Epithelial cell of esophagus (primary cell): ENCODE data around the gene PEX6.
A peak's percentile ranks its signal among the peaks of the same experiment; 100 is the strongest.

Experiments
- DNase-seq: peaks from one replicate; pipeline ENCODE4 v3.0.0; 2010; ENCODE audit warnings: low read depth
- H3K4me3 ChIP-seq: 2 replicates; pipeline ENCODE4 v1.5.1; 2011; ENCODE audit warnings: mild to moderate bottlenecking, low read length, control low read depth
- TF ChIP-seq, protein P1 (sequence below): IDR thresholded peaks from 2 replicates; pipeline ENCODE4 v1.5.1; 2011; ENCODE audit warnings: low read depth, mild to moderate bottlenecking, low read length, control low read depth, inconsistent platforms; ENCODE audit not compliant: insufficient read depth; ENCODE audit errors: missing control alignments

The PEX6 gene, protein sequence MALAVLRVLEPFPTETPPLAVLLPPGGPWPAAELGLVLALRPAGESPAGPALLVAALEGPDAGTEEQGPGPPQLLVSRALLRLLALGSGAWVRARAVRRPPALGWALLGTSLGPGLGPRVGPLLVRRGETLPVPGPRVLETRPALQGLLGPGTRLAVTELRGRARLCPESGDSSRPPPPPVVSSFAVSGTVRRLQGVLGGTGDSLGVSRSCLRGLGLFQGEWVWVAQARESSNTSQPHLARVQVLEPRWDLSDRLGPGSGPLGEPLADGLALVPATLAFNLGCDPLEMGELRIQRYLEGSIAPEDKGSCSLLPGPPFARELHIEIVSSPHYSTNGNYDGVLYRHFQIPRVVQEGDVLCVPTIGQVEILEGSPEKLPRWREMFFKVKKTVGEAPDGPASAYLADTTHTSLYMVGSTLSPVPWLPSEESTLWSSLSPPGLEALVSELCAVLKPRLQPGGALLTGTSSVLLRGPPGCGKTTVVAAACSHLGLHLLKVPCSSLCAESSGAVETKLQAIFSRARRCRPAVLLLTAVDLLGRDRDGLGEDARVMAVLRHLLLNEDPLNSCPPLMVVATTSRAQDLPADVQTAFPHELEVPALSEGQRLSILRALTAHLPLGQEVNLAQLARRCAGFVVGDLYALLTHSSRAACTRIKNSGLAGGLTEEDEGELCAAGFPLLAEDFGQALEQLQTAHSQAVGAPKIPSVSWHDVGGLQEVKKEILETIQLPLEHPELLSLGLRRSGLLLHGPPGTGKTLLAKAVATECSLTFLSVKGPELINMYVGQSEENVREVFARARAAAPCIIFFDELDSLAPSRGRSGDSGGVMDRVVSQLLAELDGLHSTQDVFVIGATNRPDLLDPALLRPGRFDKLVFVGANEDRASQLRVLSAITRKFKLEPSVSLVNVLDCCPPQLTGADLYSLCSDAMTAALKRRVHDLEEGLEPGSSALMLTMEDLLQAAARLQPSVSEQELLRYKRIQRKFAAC

DNA sequence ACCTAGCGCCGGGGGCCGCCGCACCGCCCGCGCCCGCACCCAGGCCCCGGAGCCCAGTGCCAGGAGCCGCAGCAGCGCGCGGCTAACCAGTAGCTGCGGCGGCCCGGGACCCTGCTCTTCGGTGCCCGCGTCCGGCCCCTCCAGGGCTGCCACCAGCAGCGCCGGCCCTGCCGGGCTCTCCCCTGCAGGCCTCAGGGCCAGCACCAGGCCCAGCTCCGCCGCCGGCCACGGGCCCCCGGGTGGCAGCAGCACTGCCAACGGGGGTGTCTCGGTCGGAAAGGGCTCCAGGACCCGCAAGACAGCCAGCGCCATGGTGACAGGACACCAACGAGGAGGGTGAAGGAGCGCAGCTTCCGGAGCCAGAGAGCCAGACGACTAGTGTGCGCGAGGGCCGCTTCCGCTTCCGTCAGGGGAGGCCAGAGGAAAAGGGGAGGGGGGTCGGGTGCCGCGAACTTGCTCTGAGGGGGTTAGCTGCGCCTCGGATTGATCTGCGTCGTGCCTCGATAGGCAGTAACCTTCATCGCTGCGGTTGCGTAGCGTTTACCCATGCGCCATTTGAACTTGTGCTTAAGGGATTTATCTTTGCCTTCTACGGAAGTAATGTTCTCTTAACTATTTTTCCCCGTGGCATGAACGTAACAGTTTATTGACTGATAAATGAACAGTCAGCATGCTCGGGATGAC lies at the start of gene PEX6:
TSS of gene PEX6 (minus strand) at position 343 of the 684 bp plus-strand sequence. CDS start at position 312, 31 bp downstream.
- TF ChIP-seq, protein P1, sequence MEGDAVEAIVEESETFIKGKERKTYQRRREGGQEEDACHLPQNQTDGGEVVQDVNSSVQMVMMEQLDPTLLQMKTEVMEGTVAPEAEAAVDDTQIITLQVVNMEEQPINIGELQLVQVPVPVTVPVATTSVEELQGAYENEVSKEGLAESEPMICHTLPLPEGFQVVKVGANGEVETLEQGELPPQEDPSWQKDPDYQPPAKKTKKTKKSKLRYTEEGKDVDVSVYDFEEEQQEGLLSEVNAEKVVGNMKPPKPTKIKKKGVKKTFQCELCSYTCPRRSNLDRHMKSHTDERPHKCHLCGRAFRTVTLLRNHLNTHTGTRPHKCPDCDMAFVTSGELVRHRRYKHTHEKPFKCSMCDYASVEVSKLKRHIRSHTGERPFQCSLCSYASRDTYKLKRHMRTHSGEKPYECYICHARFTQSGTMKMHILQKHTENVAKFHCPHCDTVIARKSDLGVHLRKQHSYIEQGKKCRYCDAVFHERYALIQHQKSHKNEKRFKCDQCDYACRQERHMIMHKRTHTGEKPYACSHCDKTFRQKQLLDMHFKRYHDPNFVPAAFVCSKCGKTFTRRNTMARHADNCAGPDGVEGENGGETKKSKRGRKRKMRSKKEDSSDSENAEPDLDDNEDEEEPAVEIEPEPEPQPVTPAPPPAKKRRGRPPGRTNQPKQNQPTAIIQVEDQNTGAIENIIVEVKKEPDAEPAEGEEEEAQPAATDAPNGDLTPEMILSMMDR = no peak
- peak within 1 kb of the TSS; percentile 73 for H3K4me3 ChIP-seq
- DNase-seq = peak; percentile 83

DNA sequence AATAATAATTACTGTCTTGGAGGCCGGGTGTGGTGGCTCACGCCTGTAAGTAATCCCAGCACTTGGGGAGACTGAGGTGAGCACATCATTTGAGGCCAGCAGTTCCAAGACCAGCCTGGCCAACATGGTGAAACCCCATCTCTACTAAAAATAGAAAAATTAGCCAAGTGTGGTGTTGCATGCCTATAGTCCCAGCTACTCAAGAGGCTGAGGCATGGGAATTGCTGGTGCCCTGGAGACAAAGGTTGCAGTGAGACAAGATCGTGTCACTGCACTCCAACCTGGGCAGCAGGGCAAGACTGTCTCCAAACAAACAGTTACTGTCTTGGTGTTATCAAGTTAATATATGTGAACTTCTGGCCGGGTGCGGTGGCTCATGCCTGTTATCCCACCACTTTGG lies 47.4 kb upstream of the PEX6 start:
- TF ChIP-seq, protein P1 = no peak

DNA sequence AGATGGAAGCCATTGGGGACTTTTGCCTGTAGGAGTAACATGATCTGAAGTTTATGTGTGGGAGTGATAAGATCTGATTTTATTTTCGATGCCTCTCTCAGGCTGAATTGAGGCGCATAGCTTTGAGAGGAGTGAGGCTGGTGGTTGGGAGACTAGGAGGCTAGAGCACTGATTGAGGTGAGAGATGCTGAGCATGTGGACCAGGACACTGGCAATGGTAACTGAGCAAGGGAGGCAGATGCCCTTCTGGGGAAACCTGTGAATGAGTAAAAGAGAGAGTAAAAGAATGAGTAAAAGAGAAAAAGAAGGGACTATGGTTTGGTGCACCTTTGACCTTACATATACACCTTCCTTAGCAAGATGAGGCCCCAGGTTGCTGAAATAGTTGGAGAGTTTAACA lies 45.5 kb upstream of the PEX6 start:
- TF ChIP-seq, protein P1 = no peak
- H3K4me3 ChIP-seq = no peak overlapping the region
- no peak for DNase-seq

More for the DNA sequence above, 47.4 kb upstream of the PEX6 start:
- DNase-seq = no peak
- H3K4me3 ChIP-seq = no peak overlapping the region

DNA sequence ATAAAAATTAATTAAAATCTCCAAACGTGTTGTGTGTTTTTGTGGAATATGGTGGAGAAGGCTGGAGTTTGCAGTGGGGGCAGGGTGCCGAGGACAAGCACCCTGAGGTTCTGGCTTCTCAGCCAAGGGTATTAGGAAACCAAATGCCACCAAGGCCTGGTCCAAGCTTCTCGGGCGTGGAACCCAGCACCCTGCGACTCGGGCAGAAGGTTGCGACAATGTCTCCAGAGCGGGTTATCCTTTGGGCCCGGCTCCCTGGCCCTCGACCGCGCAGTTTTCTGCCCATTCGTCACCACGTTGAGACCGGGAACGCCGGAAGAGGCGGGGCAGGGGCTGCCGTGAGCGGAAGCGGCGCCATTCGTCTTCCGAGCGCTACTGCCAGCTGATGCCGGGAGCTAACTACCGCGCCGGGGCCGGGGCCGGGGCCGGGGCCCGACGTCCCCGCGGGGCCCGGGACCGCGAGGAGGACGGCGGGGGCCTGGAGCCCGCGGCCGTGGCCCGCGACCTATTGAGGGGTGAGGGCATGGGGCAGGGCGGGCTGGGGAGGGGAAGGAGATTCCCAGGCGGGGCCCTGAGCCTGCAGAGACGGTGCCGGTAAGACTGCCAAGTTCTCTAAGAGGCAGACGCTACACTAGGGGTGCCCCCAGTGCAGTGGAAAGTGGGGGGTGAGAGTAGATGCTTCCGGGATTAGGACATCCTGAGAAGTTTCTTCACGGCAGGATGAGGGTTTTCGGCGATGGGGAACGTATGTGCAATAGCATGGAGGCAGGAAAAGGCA lies 42.5 kb upstream of the PEX6 start, which contains the start of gene RRP36:
TSS of gene RRP36 (plus strand) at position 354 of the 778 bp plus-strand sequence. CDS start at position 386, 32 bp downstream.
- peak; percentile 80 for DNase-seq
- TF ChIP-seq, protein P1 = no peak
- H3K4me3 ChIP-seq = peak within 1 kb of the TSS; percentile 100

DNA sequence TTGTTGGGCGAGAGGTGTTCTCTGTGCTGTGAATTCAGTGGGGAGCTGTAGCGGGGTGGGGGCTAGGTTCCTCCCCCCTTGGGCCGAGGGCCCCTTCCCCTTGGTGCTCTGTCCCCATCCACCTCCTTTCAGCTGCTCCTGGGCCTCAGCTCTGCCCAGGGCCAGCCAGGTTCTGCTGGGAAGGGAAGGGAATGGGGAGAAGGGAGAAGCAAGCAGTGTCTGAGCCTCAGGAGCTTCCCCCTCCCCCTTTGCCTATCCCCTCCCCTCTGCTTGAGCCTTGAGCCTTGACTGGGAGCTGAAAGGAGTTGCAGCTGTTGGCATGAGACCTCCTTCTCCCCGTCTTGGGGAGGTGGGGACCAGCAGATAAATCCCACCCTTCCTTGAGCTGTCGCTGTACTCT lies 41.9 kb upstream of the PEX6 start:
- H3K4me3 ChIP-seq = peak overlapping the region; percentile 100
- no peak for DNase-seq
- TF ChIP-seq, protein P1 = no peak

DNA sequence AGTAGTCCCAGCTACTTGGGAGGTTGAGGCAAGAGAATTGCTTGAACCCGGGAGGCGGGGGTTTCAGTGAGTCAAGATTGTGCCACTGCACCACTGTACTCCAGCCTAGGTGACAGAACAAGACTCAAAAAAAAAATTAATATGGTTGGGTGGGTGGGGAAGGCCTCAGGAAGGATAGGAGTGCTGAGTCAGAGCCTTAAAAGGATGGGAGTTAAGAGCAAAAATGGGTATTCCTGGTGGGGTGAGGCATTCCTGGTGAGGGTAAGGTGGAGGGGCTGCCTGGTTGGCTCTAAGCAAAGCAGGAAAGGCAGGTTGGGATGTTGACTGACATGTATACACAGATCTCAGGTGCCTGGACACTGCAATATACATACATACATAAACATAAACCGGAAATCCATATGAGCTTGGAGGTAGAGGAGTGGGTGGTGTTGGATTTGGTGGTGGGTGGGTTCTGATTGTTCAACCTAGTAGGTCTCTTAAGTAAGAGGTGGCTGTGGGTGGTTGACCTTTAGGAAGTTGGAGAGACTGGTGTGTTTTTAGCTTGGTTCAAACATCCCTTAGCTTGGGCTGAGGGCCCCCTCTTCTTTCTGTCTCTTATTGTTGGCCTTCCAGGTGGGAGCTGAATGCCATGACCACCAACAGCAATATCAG lies 41.2 kb upstream of the PEX6 start:
- no peak overlapping the region for H3K4me3 ChIP-seq
- TF ChIP-seq, protein P1 = no peak
- no peak for DNase-seq
